GM12878 (cell line): ENCODE data around the gene LST1. TPM values are rescaled to one million over a fixed set of nuclear protein-coding genes. Genes with fewer than 3 reads are reported as not detected.

Experiments
- ATAC-seq: fragments of 200-7000 bp; cut with Tn5 transposase; 3 replicates; pipeline ENCODE4 v1.9.1; 2020; ENCODE audit warnings: mild to moderate bottlenecking, moderate library complexity
- BruUV-seq: library from RNA; stranded (reverse); fragments of 400-500 nt; replicated peaks from 2 replicates; lab custom pipeline; 2021; lab: Mats Ljungman, UMichigan
- CTCF ChIA-PET: fragments of 300-600 bp; sonication (Branson Sonifier 250); formaldehyde crosslinking; extraction: SDS; loops from one replicate; lab custom pipeline; 2021; ENCODE audit warnings: inconsistent platforms; lab: Yijun Ruan, JAX
- POLR2A ChIA-PET: fragments of 350-600 bp; formaldehyde crosslinking; extraction: SDS; loops from one replicate; lab custom pipeline; 2021; ENCODE audit warnings: inconsistent platforms; lab: Charles Lee
- RAD21 ChIA-PET: fragments of 300-600 bp; sonication (Branson Sonifier 250); formaldehyde crosslinking; loops from one replicate; lab custom pipeline; 2023; ENCODE audit warnings: antibody characterized with exemption; ENCODE audit not compliant: unreplicated experiment; lab: Charles Lee
- SMC1A ChIA-PET: fragments of 300-600 bp; sonication (Branson Sonifier 250); formaldehyde crosslinking; loops from one replicate; lab custom pipeline; 2023; ENCODE audit not compliant: unreplicated experiment, uncharacterized antibody; lab: Charles Lee
- DNase-seq: peaks from one replicate; pipeline ENCODE4 v3.0.0-alpha.2; 2011; ENCODE audit warnings: low read depth, low spot score
- FAIRE-seq: peaks from 3 replicates; lab custom pipeline; 2011; peaks lifted over from hg19 to GRCh38; lab: Jason Lieb, UNC
- H2AFZ ChIP-seq: 2 replicates; pipeline ENCODE4 v1.6.0; 2011; ENCODE audit warnings: low read depth, low read length, control low read depth; ENCODE audit not compliant: control insufficient read depth
- H3K27ac ChIP-seq: 2 replicates; pipeline ENCODE4 v1.5.1; 2011; ENCODE audit warnings: control low read depth; ENCODE audit not compliant: control insufficient read depth, insufficient read depth
- H3K27me3 ChIP-seq, 2 experiments: replicated peaks in 1 of 2; 2 replicates each; pipeline versions ENCODE4 v1.6.0 to v1.6.1; 2011; ENCODE audit warnings: low read length in 1 of 2; ENCODE audit not compliant: control insufficient read depth in 2 of 2, insufficient read depth in 2 of 2
- H3K36me3 ChIP-seq, 2 experiments: 2 replicates each; pipeline ENCODE4 v1.5.1; 2011; ENCODE audit warnings: low read length in 1 of 2; ENCODE audit not compliant: control insufficient read depth in 2 of 2, insufficient read depth in 2 of 2
- H3K4me1 ChIP-seq: 2 replicates; pipeline ENCODE4 v1.6.1; 2011; ENCODE audit warnings: mild to moderate bottlenecking, low read length, moderate library complexity, mixed read lengths; ENCODE audit not compliant: control insufficient read depth, insufficient read depth
- H3K4me2 ChIP-seq: 2 replicates; pipeline ENCODE4 v1.6.0; 2011; ENCODE audit warnings: control low read depth; ENCODE audit not compliant: control insufficient read depth, insufficient read depth
- H3K4me3 ChIP-seq: fragments of 200-600 bp; sonication (generic); 2 replicates; pipeline ENCODE4 v1.5.1; 2016
- H3K79me2 ChIP-seq: 2 replicates; pipeline ENCODE4 v1.6.0; 2011; ENCODE audit warnings: low read length; ENCODE audit not compliant: control insufficient read depth, insufficient read depth
- H3K9ac ChIP-seq: 2 replicates; pipeline ENCODE4 v1.8.0; 2011; ENCODE audit warnings: low read length, control low read depth, mixed read lengths; ENCODE audit not compliant: control insufficient read depth, insufficient read depth
- H3K9me3 ChIP-seq: replicated peaks from 3 replicates; pipeline ENCODE4 v1.5.1; 2011; ENCODE audit warnings: mild to moderate bottlenecking, low read length; ENCODE audit not compliant: control insufficient read depth, insufficient read depth
- H4K20me1 ChIP-seq: 2 replicates; pipeline ENCODE4 v1.6.0; 2011; ENCODE audit not compliant: control insufficient read depth, insufficient read depth
- BMI1 ChIP-seq: fragments of 450-650 bp; IDR thresholded peaks from 2 replicates; pipeline ENCODE4 v1.6.1; 2016; ENCODE audit warnings: mild to moderate bottlenecking, moderate library complexity, borderline replicate concordance
- BRCA1 ChIP-seq: IDR thresholded peaks from 2 replicates; pipeline ENCODE4 v1.6.1; 2011; ENCODE audit warnings: low read depth, low read length, improper control_type of control experiment
- DPF2 ChIP-seq: fragments of 450-650 bp; IDR thresholded peaks from 2 replicates; pipeline ENCODE4 v1.6.1; 2017; ENCODE audit warnings: mild to moderate bottlenecking
- E2F4 ChIP-seq: IDR thresholded peaks from 2 replicates; pipeline ENCODE4 v1.6.1; 2012; ENCODE audit warnings: low read depth, low read length, improper control_type of control experiment
- E4F1 ChIP-seq: fragments of 450-650 bp; IDR thresholded peaks from 2 replicates; pipeline ENCODE4 v1.6.1; 2018; ENCODE audit warnings: borderline replicate concordance, mild to moderate bottlenecking; ENCODE audit not compliant: partially characterized antibody
- HCFC1 ChIP-seq: fragments of 150-350 bp; IDR thresholded peaks from 2 replicates; pipeline ENCODE4 v1.6.1; 2014; ENCODE audit warnings: low read length
- IRF3 ChIP-seq: fragments of 450-650 bp; IDR thresholded peaks from 2 replicates; pipeline ENCODE4 v1.6.1; 2014; ENCODE audit warnings: mild to moderate bottlenecking
- NBN ChIP-seq: fragments of 450-650 bp; IDR thresholded peaks from 2 replicates; pipeline ENCODE4 v1.6.1; 2016
- NFXL1 ChIP-seq: fragments of 450-650 bp; IDR thresholded peaks from 2 replicates; pipeline ENCODE4 v1.6.1; 2017; ENCODE audit warnings: antibody characterized with exemption, mild to moderate bottlenecking, borderline replicate concordance
- NR2C2 ChIP-seq: IDR thresholded peaks from 2 replicates; pipeline ENCODE4 v1.6.1; 2011; ENCODE audit warnings: borderline replicate concordance, low read depth; ENCODE audit not compliant: control insufficient read depth, insufficient read length
- NR2F1 ChIP-seq: fragments of 450-650 bp; conservative IDR thresholded peaks from 2 replicates; pipeline ENCODE4 v1.6.1; 2017; ENCODE audit warnings: mild to moderate bottlenecking
- SMAD5 ChIP-seq: IDR thresholded peaks from 2 replicates; pipeline ENCODE4 v1.6.1; 2016; ENCODE audit warnings: antibody characterized with exemption, low read depth
- TCF7 ChIP-seq: IDR thresholded peaks from 2 replicates; pipeline ENCODE4 v1.6.1; 2014; ENCODE audit warnings: antibody characterized with exemption, borderline replicate concordance
- ZNF207 ChIP-seq: fragments of 450-650 bp; IDR thresholded peaks from 2 replicates; pipeline ENCODE4 v1.6.1; 2014; ENCODE audit warnings: antibody characterized with exemption, mild to moderate bottlenecking, borderline replicate concordance
- ZNF274 ChIP-seq: IDR thresholded peaks from one replicate; pipeline ENCODE4 v1.8.0; 2011; ENCODE audit not compliant: insufficient read length, insufficient read depth
- ZSCAN29 ChIP-seq: fragments of 450-650 bp; IDR thresholded peaks from 2 replicates; pipeline ENCODE4 v1.6.1; 2017; ENCODE audit warnings: mild to moderate bottlenecking, moderate library complexity
- WGBS: methylation state at CpG from one replicate; pipeline ENCODE4 v1.1.6; 2016; ENCODE audit warnings: low lambda C conversion rate; ENCODE audit not compliant: insufficient replicate concordance, insufficient coverage; ENCODE audit errors: missing lambda C conversion rate; 5-methylcytosine and 5-hydroxymethylcytosine counted together
- in situ Hi-C: fragments of 300-500 bp; cut with MboI; formaldehyde crosslinking; loops from 9 replicates; pipeline ENCODE4 v1.14.3; 2018; ENCODE audit warnings: mixed read lengths
- intact Hi-C: fragments of 100-400 bp; cut with micrococcal nuclease; formaldehyde crosslinking; loops from one replicate; pipeline ENCODE4 v1.14.2; 2022; ENCODE audit not compliant: unreplicated experiment
- polyA plus RNA-seq, 11 experiments: library from polyadenylated mRNA; depleted of rRNA in 4 of 11; unstranded in 6 of 11; stranded (reverse) in 5 of 11; fragments of >200 nt; fragmentation: Nextera tagmentation in 4 of 11; fragmentation: Illumina TruSeq in 1 of 11; extraction: Ambion mirVana in 4 of 11; extraction: Trizol in 1 of 11; gene quantifications; 1 replicate in 1 of 11; 2 replicates in 10 of 11; pipeline versions ENCODE4 v1.2.1 to v1.2.3, GENCODE V29; 2011 to 2016; ENCODE audit warnings: inconsistent platforms in 2 of 11, missing spikeins in 2 of 11, low read depth in 1 of 11
- total RNA-seq, 4 experiments: library from RNA; depleted of rRNA in 3 of 4; stranded (reverse); fragments of >200 nt in 3 of 4; fragmentation: Illumina TruSeq in 1 of 4; extraction: Trizol in 1 of 4; gene quantifications; 2 replicates each; pipeline versions ENCODE4 v1.2.1 to v1.2.3, GENCODE V29; 2013 to 2021

Gene LST1
- total and polyA plus RNA-seq, 10 of the 15 experiments (the other 5 are each of a cell fraction or from before 2014, with no cell fraction given): 4.1 to 35.5 (median 16.4) TPM

- WGBS: 93% methylated on average over 10 of the region's 10 CpGs
- intact Hi-C loops: no loop called here
These were observed 40.9 kb downstream of the LST1 start for GRCh38 chr6:31626952-31627351.

More at GRCh38 chr6:31626952-31627351, 40.9 kb downstream of the LST1 start:
- Histone ChIP-seq H3K9ac (no peak overlapping the region), H3K36me3 (peaks cover 52 to 59% of the 10 kb centered on the region in 2 experiments), H4K20me1 (peaks cover 4% of the 10 kb centered on the region; the same call in 1 of the 2 replicates), H2AFZ (no peak overlapping the region), H3K79me2 (peaks cover 25% of the 10 kb centered on the region), H3K27me3 (no peaks in the 10 kb centered on the region), H3K27ac (no peak overlapping the region), H3K4me3 (no peak overlapping the region), H3K9me3 (no peaks in the 10 kb centered on the region), H3K4me2 (no peak overlapping the region), H3K4me1 (peaks cover 2% of the 10 kb centered on the region)
- FAIRE-seq: no peak
- no TSS peak for BruUV-seq
- DNase-seq: no peak
- ChIA-PET POLR2A (interaction anchor here (1.2 to 1.6 kb wide), 2 partner anchors 11 to 34 kb away, joined by 3 to 8 read pairs; partner anchors contain the start of gene C6orf47), RAD21 (no interaction called here), CTCF (no interaction called here), SMC1A (interaction anchor here (0.9 to 1.3 kb wide), 2 partner anchors 13 to 25 kb away, joined by 3 to 9 read pairs; partner anchors contain the start of gene BAG6)
- TF ChIP-seq HCFC1 (no peak), ZSCAN29 (no peak), ZNF274 (no peak), NR2F1 (no peak), TCF7 (no peak), BMI1 (no peak), E2F4 (no peak), NFXL1 (no peak), NR2C2 (no peak), BRCA1 (no peak), DPF2 (no peak), NBN (no peak), SMAD5 (no peak), E4F1 (no peak), IRF3 (no peak), ZNF207 (no peak)
- in situ Hi-C loops: no loop called here
- ATAC-seq: no peak
